Measurements from ENCODE around the gene ABITRAM. TPM values are rescaled to one million over a fixed set of nuclear protein-coding genes. Genes with fewer than 3 reads are reported as not detected.

Gene ABITRAM
- total RNA-seq, 1 donor from 2014 or later: 1.1 TPM

GRCh38 chr9:108953983-108954574 is 19.9 kb downstream of the ABITRAM start:
- TF ChIP-seq CTCF (IDR thresholded peaks at IDR 0.05): peak; percentile 60 to 68 (median 64)
- Histone ChIP-seq H3K36me3 (no peaks in the 10 kb centered on the region), H3K27ac (peak overlapping the region; percentile 78 to 79), H3K4me3 (peak overlapping the region in 1 of 2 donors; percentile 11), H3K9me3 (no peaks in the 10 kb centered on the region), H3K27me3 (no peaks in the 10 kb centered on the region), H3K4me1 (no peaks in the 10 kb centered on the region)
- intact Hi-C loops (cut with DNase I): loop anchor here (2.0 to 5.0 kb wide), 2 partner anchors 21 to 58 kb away; partner anchors contain the start of gene CTNNAL1
- DNase-seq (ENCODE audit: low spot score in 2 of 2): no peak

GRCh38 chr9:108956022-108956630 is 21.9 kb downstream of the ABITRAM start:
- Histone ChIP-seq H3K4me3 (no peak overlapping the region), H3K36me3 (peaks cover 0 to 4% of the 10 kb centered on the region in 2 donors), H3K27me3 (no peaks in the 10 kb centered on the region), H3K9me3 (no peaks in the 10 kb centered on the region), H3K27ac (no peak overlapping the region), H3K4me1 (no peaks in the 10 kb centered on the region)
- no peak for TF ChIP-seq CTCF (IDR thresholded peaks at IDR 0.05)
- no peak for DNase-seq (ENCODE audit: low spot score in 2 of 2)
- intact Hi-C loops (cut with DNase I): no loop called here

GRCh38 chr9:108956631-108957026 is 22.4 kb downstream of the ABITRAM start:
- intact Hi-C loops (cut with DNase I): no loop called here
- Histone ChIP-seq H3K27me3 (no peaks in the 10 kb centered on the region), H3K4me3 (no peak overlapping the region), H3K9me3 (no peaks in the 10 kb centered on the region), H3K36me3 (peaks cover 0 to 4% of the 10 kb centered on the region in 2 donors), H3K27ac (no peak overlapping the region), H3K4me1 (no peaks in the 10 kb centered on the region)
- DNase-seq (ENCODE audit: low spot score in 2 of 2): no peak
- no peak for TF ChIP-seq CTCF (IDR thresholded peaks at IDR 0.05)

GRCh38 chr9:108960331-108960730 is 26.1 kb downstream of the ABITRAM start:
- Histone ChIP-seq H3K4me3 (no peak overlapping the region), H3K4me1 (no peaks in the 10 kb centered on the region), H3K36me3 (peaks cover 0 to 8% of the 10 kb centered on the region in 2 donors), H3K9me3 (no peaks in the 10 kb centered on the region), H3K27ac (no peak overlapping the region), H3K27me3 (no peaks in the 10 kb centered on the region)
- DNase-seq (ENCODE audit: low spot score in 2 of 2): no peak
- intact Hi-C loops (cut with DNase I): no loop called here
- TF ChIP-seq CTCF (IDR thresholded peaks at IDR 0.05): no peak

- intact Hi-C loops (cut with DNase I): no loop called here
- no peaks in the 10 kb centered on the region for H3K4me1 ChIP-seq
- no peak for DNase-seq (ENCODE audit: low spot score in 2 of 2)
- H3K9me3 ChIP-seq: no peaks in the 10 kb centered on the region
- H3K36me3 ChIP-seq: peaks cover 0 to 8% of the 10 kb centered on the region in 2 donors
- no peaks in the 10 kb centered on the region for H3K27me3 ChIP-seq
- H3K27ac ChIP-seq: no peak overlapping the region
- no peak for TF ChIP-seq CTCF (IDR thresholded peaks at IDR 0.05)
- H3K4me3 ChIP-seq: no peak overlapping the region
Measured at GRCh38 chr9:108961151-108961550, 27.0 kb downstream of the ABITRAM start.
